Upper lobe of left lung (tissue), 4 donors: ENCODE data around the gene ABCC2.

ENCODE experiments used
- EP300 ChIP-seq, 4 donors: sonication (generic); formaldehyde crosslinking; IDR thresholded peaks; one replicate each; pipeline ENCODE4 v1.5.1; 2017; ENCODE audit warnings: antibody characterized with exemption in 4 of 4, control low read depth in 2 of 4
- POLR2A ChIP-seq, 4 donors: fragments of 450-650 bp; IDR thresholded peaks; one replicate each; pipeline ENCODE4 v1.5.1; 2016 to 2017; ENCODE audit warnings: antibody characterized with exemption in 4 of 4, mild to moderate bottlenecking in 2 of 4
- POLR2AphosphoS5 ChIP-seq, 2 donors: sonication (generic); formaldehyde crosslinking; IDR thresholded peaks; one replicate each; pipeline ENCODE4 v1.5.1; 2017; ENCODE audit warnings: antibody characterized with exemption in 2 of 2
- TF ChIP-seq, protein P1 (sequence below), 6 experiments: fragments of 450-650 bp in 4 of 6; fragments of 200-600 bp in 2 of 6; sonication (generic) in 2 of 6; IDR thresholded peaks; one replicate each; pipeline ENCODE4 v1.5.1; 2016 to 2019; ENCODE audit warnings: antibody characterized with exemption in 6 of 6

GRCh38 chr10:99781734-99782429, 558 bp upstream of the ABCC2 start:
- TF ChIP-seq, protein P1, sequence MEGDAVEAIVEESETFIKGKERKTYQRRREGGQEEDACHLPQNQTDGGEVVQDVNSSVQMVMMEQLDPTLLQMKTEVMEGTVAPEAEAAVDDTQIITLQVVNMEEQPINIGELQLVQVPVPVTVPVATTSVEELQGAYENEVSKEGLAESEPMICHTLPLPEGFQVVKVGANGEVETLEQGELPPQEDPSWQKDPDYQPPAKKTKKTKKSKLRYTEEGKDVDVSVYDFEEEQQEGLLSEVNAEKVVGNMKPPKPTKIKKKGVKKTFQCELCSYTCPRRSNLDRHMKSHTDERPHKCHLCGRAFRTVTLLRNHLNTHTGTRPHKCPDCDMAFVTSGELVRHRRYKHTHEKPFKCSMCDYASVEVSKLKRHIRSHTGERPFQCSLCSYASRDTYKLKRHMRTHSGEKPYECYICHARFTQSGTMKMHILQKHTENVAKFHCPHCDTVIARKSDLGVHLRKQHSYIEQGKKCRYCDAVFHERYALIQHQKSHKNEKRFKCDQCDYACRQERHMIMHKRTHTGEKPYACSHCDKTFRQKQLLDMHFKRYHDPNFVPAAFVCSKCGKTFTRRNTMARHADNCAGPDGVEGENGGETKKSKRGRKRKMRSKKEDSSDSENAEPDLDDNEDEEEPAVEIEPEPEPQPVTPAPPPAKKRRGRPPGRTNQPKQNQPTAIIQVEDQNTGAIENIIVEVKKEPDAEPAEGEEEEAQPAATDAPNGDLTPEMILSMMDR (IDR thresholded peaks at IDR 0.05), result no peak
- no peak for TF ChIP-seq POLR2A (IDR thresholded peaks at IDR 0.05)
- TF ChIP-seq POLR2AphosphoS5 (IDR thresholded peaks at IDR 0.05), result no peak
- TF ChIP-seq EP300 (IDR thresholded peaks at IDR 0.05), result no peak
